Left ventricle myocardium inferior (tissue), 1 donor: Measurements from ENCODE around the gene LGI4. TPM values are rescaled to one million over a fixed set of nuclear protein-coding genes. Genes with fewer than 3 reads are reported as not detected.
A peak's percentile ranks its signal among the peaks of the same experiment; 100 is the strongest.

Experiments
- DNase-seq: peaks from one replicate; pipeline ENCODE4 v3.0.0-alpha.2; 2020
- H3K27ac ChIP-seq: fragments of 200-600 bp; replicated peaks from 2 replicates; pipeline ENCODE4 v1.8.0; 2021
- H3K27me3 ChIP-seq: fragments of 200-600 bp; 2 replicates; pipeline ENCODE4 v1.8.0; 2021; ENCODE audit warnings: low read depth
- H3K36me3 ChIP-seq: fragments of 200-600 bp; 2 replicates; pipeline ENCODE4 v1.8.0; 2021
- H3K4me1 ChIP-seq: fragments of 200-600 bp; 2 replicates; pipeline ENCODE4 v1.8.0; 2021
- H3K4me3 ChIP-seq: fragments of 200-600 bp; 2 replicates; pipeline ENCODE4 v1.8.0; 2021; ENCODE audit warnings: mild to moderate bottlenecking, moderate library complexity
- H3K9me3 ChIP-seq: fragments of 200-600 bp; replicated peaks from 2 replicates; pipeline ENCODE4 v1.8.0; 2021
- CTCF ChIP-seq: fragments of 200-600 bp; IDR thresholded peaks from 2 replicates; pipeline ENCODE4 v1.8.0; 2021; ENCODE audit warnings: antibody characterized with exemption, mild to moderate bottlenecking, borderline replicate concordance
- intact Hi-C: fragments of 100-400 bp; cut with micrococcal nuclease; formaldehyde crosslinking; loops from one replicate; pipeline ENCODE4 v1.11.0; 2022
- total RNA-seq: library from RNA; stranded (reverse); fragmentation: NEBNext Ultra II Directional; extraction: Animal tissue kit (Norgen Biotek cat#: 25700); gene quantifications from one replicate; pipeline ENCODE4 v1.2.1, GENCODE V29; 2021
- donor health status: DM: no; HTN: yes; CAD: no; lungs with severe emphysema.

Gene LGI4
- total RNA-seq, 1 donor from 2014 or later, result 8.4 TPM

GRCh38 chr19:35143231-35143715 is 8.4 kb upstream of the LGI4 start, which contains the start of gene FXYD7:
FXYD7 (plus strand) TSS chr19:35143255; CDS start chr19:35143334, 79 bp downstream.
- Histone ChIP-seq H3K4me1 (peaks cover 56% of the 10 kb centered on the region), H3K4me3 (peak within 1 kb of the TSS; percentile 9), H3K36me3 (no peaks in the 10 kb centered on the region), H3K27me3 (peaks cover 27% of the 10 kb centered on the region), H3K27ac (no peak within 1 kb of the TSS), H3K9me3 (no peaks in the 10 kb centered on the region)
- DNase-seq, result no peak
- TF ChIP-seq CTCF, result peak; percentile 39
- intact Hi-C loops, result no loop called here

- H3K9me3 ChIP-seq, result no peaks in the 10 kb centered on the region
- H3K27ac ChIP-seq, result no peak overlapping the region
- peak; percentile 40 for DNase-seq
- no peaks in the 10 kb centered on the region for H3K36me3 ChIP-seq
- intact Hi-C loops, result no loop called here
- H3K4me3 ChIP-seq, result peak overlapping the region; percentile 9
- H3K4me1 ChIP-seq, result peaks cover 61% of the 10 kb centered on the region
- H3K27me3 ChIP-seq, result peaks cover 31% of the 10 kb centered on the region
- peak; percentile 63 for TF ChIP-seq CTCF
Measured at GRCh38 chr19:35142606-35143230, 7.9 kb upstream of the LGI4 start.

GRCh38 chr19:35141837-35142605 is 7.2 kb upstream of the LGI4 start:
- Histone ChIP-seq H3K27me3 (peaks cover 32% of the 10 kb centered on the region), H3K27ac (peak overlapping the region; percentile 13), H3K4me1 (peaks cover 68% of the 10 kb centered on the region), H3K4me3 (peak overlapping the region; percentile 43), H3K9me3 (no peaks in the 10 kb centered on the region), H3K36me3 (no peaks in the 10 kb centered on the region)
- TF ChIP-seq CTCF, result no peak
- intact Hi-C loops, result no loop called here
- DNase-seq, result no peak

GRCh38 chr19:35140962-35141836 is 6.3 kb upstream of the LGI4 start:
- Histone ChIP-seq H3K27ac (peak overlapping the region; percentile 97), H3K36me3 (no peaks in the 10 kb centered on the region), H3K4me1 (peaks cover 72% of the 10 kb centered on the region), H3K9me3 (no peaks in the 10 kb centered on the region), H3K27me3 (peaks cover 32% of the 10 kb centered on the region), H3K4me3 (peak overlapping the region; percentile 69)
- peak; percentile 50 for TF ChIP-seq CTCF
- intact Hi-C loops, result no loop called here
- DNase-seq, result peak; percentile 92
